ENCODE results near the gene BPIFB4.

GRCh38 chr20:33061658-33062028 lies 17.8 kb upstream of the BPIFB4 start:
- TF ChIP-seq CTCF (IDR thresholded peaks at IDR 0.05; ENCODE audit: low read length) = no peak
- TF ChIP-seq EZH2 (optimal IDR thresholded peaks at IDR 0.05; ENCODE audit: low read depth, low read length) = no peak
